Right hindlimb (tissue), 1 donor: ENCODE measurements around the gene IQCM.
"Not testable (repeated sequence)": the region's sequence is repeated elsewhere in the genome, so short reads cannot be mapped to it uniquely, and the experiment has no call there.

ENCODE experiments used
- DNase-seq: peaks from one replicate; pipeline ENCODE4 v3.0.0-alpha.2; 2018

The IQCM gene

GRCh38 chr4:149409146-149409545, 406.5 kb downstream of the IQCM start:
- peak; percentile 26 for DNase-seq

GRCh38 chr4:149404143-149404542, 411.5 kb downstream of the IQCM start:
- DNase-seq: no peak

GRCh38 chr4:149403081-149403480, 412.6 kb downstream of the IQCM start:
- DNase-seq: no peak

GRCh38 chr4:149398993-149399392, 416.6 kb downstream of the IQCM start:
- DNase-seq: no peak

GRCh38 chr4:149370785-149371420, 444.7 kb downstream of the IQCM start:
- no peak for DNase-seq

GRCh38 chr4:149370002-149370401, 445.6 kb downstream of the IQCM start:
- DNase-seq: no peak

GRCh38 chr4:149353241-149353640, 462.4 kb downstream of the IQCM start:
- DNase-seq: no peak

GRCh38 chr4:149349541-149349940, 466.1 kb downstream of the IQCM start:
- no peak for DNase-seq

GRCh38 chr4:149347139-149347538, 468.5 kb downstream of the IQCM start:
- DNase-seq: no peak

- DNase-seq: no peak
Measured at GRCh38 chr4:149345424-149345823, 470.2 kb downstream of the IQCM start.

- DNase-seq: no peak
Measured at GRCh38 chr4:149344436-149344835, 471.2 kb downstream of the IQCM start.

- no peak for DNase-seq
Measured at GRCh38 chr4:149343614-149344013, 472.0 kb downstream of the IQCM start.

- not testable (repeated sequence) for DNase-seq
Measured at GRCh38 chr4:149341117-149341516, 474.5 kb downstream of the IQCM start.

- DNase-seq: no peak
Measured at GRCh38 chr4:149328161-149328560, 487.5 kb downstream of the IQCM start.

- DNase-seq: no peak
Measured at GRCh38 chr4:149322203-149322602, 493.4 kb downstream of the IQCM start.

- no peak for DNase-seq
Measured at GRCh38 chr4:149321438-149321837, 494.2 kb downstream of the IQCM start.

- DNase-seq: no peak
Measured at GRCh38 chr4:149311076-149311475, 504.6 kb downstream of the IQCM start.

- no peak for DNase-seq
Measured at GRCh38 chr4:149306537-149306936, 509.1 kb downstream of the IQCM start.
